ENCODE measurements around the gene C1orf94.
"Not testable (repeated sequence)": the region's sequence is repeated elsewhere in the genome, so short reads cannot be mapped to it uniquely, and the experiment has no call there.

C1orf94 gene

DNA sequence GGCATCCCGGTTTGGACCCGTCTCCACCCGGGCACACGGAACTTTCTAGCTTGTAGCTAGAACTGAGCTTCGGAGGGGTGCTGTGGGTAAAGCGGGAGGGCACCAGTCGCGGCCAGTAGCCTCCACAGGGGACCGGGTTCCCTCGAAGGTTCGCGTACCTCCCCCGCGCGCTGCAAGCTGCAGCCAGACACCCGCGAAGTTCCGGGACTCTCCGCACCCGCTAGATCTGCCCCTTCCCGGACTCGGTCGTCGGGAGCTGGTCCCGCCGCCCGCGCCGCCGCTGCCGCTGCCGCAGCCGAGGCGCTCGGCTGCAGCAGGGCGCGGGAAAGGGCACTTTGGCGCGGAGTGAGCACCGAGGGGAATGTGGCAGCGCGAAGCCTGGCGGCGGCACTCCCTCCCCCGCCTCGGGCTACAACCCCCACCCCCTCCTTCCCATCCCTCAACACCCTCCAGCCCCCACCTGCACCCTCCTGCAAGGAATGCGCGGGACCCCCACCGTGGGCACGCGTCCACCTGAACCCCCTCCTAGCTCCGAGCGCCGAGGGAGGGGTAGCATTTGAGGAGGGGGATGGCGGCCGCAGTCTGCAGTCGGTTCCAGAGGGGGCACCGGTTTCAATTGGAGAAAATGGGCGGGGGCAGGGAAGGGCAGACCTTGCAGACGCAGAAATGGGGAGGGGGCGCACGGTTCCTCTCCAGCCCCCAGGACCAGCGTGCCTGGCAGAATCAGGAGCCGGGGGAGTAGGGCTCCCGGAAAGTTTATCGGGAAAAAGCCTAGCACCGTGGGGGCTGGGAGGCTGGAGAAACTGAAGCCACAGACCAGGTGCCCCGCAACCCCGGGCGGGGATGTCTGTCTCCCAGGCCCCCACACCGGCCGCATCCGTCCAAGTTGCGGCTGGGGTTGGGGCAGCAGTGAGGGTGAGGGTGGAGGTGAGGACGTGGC lies 12.6 kb upstream of the C1orf94 start:
- DNase-seq (ENCODE audit: extremely low read depth in 1 of 2, low read depth in 1 of 2), result no peak

DNA sequence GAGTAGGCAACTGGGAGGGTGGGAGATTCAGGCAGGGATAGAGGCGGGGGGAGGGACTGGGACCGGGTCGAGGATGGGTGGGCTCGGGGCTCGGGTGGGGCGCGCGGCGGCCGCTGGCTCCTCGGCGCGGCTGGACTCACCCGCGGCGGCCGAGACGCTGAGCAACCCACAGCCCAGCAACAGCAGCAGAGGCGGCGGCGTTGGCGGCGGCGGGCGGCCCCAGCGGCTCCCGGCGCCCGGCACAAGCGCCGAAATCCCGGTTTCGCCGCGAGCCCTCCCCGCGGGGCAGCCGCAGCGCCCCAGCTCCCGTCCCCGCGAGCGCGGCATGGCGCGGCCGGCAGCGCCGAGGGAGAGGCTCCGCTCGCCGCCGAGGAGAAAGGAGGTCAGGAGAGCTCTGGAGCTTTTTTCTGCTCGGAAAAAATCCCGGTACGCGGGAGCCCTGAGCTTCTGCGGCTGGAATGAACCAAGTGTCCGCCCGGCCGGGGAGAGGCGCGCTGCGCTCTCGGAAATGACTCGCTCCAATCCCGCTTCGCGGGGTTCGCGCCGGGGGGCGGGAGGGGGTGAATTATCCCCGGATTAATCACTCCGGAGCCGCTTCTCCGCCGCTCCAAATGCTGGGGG lies 11.8 kb upstream of the C1orf94 start, which contains the start of gene CSMD2:
Gene CSMD2 (minus strand): TSS at position 460 of the 621 bp plus-strand sequence. CDS start 133 bp downstream, at position 327.
- DNase-seq (ENCODE audit: extremely low read depth in 1 of 2, low read depth in 1 of 2), result no peak

DNA sequence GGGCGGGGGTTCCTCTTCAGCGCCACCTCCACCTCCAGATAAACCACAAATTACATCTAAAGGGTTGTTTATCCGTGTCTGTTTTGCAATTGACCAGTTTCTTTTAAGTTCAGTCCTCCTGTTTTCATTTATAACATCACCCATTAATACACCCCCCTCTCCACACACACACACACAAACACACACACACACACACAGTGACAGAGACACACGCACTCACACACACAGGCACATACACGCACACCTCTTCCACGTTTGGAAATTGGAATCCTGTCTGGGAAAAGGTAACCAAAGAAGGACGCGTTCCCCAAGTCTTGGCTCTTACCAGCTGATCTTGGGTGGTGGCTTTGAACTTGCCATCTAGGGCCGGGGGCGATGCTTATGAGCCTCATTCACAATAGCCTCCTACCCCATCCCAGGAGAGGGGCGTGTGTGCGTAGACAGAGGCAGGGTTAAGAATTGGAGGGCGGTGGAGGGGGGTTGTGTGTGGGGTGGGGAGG lies 11.2 kb upstream of the C1orf94 start:
- DNase-seq (ENCODE audit: extremely low read depth in 1 of 2, low read depth in 1 of 2), result no peak

DNA sequence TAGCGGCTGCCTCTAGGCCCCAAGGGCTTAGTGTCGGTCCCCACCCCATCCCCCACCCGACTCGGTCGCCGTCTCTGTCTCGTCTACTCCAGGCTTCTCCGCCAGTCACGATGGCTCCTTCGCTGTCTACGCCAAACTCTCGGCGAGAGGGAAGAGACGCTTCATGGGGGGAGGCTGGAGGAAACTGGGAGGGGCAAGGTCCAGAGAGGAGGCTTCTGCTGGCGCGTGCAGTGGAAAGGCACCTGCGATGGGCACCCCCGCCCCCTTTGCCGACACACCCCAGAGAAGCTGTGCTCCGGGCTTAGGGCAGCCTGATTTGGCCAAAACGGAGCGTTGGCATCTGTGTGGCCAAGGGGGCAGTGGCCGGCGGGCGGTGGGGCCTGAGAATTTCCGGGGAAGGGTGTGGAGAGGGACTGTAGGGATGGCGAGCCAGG lies 10.5 kb upstream of the C1orf94 start:
- DNase-seq (ENCODE audit: extremely low read depth in 1 of 2, low read depth in 1 of 2), result no peak

DNA sequence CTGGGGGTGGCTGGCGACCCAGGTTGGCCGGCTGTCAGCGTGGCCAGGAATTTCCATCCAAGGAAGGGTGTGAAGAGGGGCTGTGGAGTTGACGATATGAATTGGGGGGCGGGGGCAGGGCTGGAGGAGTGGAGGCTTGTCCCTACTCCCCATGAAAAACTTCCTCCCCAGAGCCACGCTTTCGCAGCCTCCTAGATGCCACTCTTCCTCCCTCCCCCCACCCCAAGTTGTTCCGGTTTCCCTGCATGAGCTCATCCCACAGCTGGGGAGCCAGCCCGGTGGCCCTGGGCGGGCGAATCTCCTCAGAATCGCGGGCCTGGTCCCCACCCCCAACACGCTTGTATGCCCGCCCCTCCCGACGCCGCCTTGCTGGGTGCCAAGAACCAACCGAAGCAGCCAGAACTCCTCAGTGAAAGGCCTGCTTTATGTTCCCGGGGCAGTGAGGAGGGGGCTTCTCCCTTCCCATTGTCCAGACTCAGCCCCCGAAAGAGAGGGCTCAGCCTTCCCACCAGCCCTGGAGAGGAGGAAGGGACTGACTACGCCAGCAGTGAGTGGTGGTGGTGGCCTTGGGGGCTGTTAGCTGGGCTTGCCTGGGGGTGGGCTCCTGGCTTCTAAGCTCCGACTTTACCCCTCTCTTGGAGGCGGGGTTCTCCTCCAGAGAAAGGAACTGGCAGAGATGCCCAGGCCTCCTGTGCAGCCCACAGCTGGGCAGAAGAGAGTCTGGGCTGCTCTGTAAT lies 9.9 kb upstream of the C1orf94 start:
- DNase-seq (ENCODE audit: extremely low read depth in 1 of 2, low read depth in 1 of 2), result no peak

DNA sequence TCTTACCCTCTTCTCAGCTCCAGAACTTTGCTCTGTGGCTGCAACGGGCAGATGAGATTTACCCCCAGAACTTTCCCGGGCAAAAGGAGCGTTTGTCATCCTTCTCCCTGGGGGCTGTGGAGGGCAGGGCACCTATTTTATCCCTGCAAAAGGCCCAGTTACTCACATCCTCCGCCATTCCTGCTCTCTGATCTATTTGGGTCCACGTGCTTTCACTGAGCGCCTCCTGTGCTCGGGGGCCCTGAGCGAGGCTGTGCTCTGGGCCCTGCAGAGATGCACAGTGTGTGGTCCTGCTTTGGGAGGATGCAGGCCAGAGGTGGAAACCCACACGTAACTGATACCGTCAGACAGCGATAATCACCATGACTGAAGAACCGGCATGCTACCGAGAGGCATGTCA lies 9.3 kb upstream of the C1orf94 start:
- DNase-seq (ENCODE audit: extremely low read depth in 1 of 2, low read depth in 1 of 2), result no peak

DNA sequence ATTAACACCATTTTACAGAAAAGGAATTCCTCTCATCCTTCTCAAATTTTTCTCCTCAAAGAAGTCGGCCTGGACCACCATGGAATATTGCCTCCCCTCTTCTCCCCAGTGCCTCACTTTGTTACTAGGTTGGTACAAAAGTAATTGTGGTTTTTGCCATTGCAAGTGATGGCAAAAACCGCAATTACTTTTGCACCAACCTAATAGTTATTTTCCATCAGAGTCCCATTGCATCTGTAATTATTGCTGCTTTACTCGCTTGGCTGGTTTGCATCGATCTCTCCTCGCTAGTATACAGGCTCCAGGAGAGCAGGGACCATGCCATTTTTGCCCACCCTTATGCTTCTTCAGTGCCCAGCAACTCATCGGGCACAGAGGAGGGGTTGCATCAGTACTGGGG lies 963 bp upstream of the C1orf94 start:
- DNase-seq (ENCODE audit: extremely low read depth in 1 of 2, low read depth in 1 of 2), result no peak

DNA sequence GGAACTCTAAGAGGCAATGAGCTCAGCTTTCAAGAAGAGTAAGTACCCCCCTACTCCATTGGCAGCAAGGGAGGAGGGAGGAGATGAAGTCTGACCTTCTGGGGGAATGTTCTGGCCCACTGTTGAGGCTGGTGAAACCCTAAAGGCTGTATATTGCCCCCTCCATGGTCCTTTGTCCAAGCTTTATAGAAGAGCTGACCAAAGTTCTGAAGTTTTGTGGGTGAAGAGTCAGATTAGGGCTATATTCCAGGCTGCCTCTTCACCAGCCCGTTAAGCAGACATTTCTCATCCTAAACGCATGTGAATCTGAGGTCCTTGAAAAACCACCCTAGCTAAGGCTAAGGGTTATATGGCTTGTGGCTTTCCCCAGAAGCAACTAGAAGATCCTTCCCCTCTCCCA lies 1.4 kb downstream of the C1orf94 start:
- no peak for DNase-seq (ENCODE audit: extremely low read depth in 1 of 2, low read depth in 1 of 2)

DNA sequence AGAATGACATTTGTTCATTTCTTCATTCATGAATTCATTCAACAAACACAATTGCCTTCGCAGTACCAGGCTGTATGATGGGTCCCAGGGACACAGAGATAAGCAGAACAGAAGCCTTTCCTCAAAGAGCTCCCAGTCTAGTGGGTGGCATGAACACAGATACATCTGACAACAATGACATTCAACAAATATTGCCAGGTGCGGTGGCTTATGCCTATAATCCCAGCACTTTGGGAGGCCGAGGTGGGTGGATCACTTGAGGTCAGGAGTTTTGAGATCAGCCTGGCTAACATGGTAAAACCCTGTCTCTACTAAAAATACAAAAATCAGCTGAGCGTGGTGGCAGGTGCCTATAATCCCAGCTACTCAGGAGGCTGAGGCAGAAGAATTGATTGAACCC lies 6.7 kb downstream of the C1orf94 start:
- DNase-seq (ENCODE audit: extremely low read depth in 1 of 2, low read depth in 1 of 2), result not testable (repeated sequence)

DNA sequence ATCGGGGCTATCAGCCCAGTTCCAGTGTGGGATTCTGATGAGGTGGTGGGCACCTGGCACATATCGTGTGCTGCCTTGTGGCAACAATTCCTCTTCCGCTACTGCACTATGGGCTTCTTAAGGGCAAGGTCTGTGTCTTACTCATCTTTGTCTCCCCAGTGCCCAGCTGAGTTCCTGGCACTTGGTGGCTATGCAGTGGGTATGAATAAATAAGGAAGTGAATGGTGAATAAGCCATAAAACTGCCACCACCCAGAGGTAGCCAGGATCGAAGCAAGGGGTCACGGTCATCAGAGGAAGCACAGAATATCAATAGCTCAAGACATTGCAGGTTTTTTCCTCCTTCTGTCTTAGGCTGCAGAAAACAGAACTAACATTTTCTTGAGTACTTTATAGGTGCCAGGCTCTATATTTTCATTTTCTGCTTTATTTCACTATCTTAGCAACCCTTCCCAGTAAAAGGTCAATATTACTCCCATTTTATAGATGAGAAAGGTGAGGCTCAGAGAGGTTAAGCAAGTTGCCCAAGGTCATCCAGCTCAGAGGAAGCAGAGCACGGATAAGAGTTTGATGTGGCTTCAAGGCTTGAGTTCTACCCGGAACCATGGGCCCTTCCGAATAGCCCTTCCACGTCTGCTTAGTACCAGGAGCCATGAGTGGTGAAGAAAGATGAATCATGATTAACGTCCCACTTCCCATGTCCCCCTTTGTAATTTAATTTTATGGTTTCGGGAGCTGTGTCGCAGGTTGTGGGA lies 10.2 kb downstream of the C1orf94 start:
- no peak for DNase-seq (ENCODE audit: extremely low read depth in 1 of 2, low read depth in 1 of 2)

DNA sequence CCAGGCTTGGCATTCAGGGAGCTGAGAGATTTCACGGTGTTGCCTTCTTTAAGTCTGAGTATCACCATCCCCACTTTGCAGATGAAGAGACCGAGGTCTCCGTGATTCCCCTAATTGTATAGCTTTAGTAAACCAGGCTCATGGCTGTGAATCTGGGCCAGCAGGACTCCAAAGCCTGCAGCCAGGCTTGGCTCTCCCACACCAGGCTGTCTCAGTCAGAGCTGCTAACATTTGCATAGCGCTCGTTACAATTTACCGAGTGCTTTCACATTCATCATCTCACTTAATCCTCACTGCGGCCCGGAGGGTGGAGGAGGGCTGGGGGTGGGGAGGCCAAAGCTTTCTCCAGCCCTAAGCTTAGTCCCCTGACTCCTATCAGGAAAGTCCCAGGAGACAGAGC lies 11.7 kb downstream of the C1orf94 start:
- DNase-seq (ENCODE audit: extremely low read depth in 1 of 2, low read depth in 1 of 2), result no peak

DNA sequence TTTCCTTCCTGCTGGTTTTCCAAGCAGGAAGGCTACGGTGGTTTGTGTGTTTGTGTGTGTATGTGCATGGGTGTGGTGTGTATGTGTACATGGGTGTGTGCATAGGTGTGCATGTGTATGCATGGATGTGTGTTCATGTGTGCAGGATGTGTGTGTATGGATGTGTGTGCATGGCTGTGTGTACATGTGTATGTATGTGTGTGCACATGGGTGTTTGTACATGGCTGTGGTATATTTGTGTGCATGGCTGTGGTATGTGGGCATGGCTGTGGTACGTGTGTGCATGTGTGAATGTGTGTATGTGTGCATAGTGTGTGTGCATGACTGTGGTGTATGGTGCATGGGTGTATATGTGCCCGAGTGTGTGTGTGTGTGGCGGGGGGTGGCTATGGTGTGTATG lies 12.3 kb downstream of the C1orf94 start:
- DNase-seq (ENCODE audit: extremely low read depth in 1 of 2, low read depth in 1 of 2), result no peak

DNA sequence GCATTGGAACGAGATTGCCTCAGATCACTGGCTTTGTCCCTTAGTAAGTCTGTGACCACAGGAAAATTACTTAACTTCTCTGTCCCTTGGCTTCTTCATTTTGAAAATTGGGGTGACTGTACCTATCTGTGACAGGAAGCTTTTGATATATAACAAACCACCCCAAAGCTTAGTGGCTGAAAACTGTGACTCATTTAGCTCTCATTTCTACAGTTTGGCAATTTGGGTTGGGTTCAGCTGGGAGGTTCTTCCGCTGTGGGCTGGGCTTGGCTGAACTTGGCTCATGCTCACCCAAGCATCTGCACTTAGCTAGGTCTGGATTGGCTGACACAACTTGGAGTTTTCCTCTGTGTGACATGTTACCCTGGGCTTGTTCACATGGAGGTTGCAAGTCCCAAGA lies 14.0 kb downstream of the C1orf94 start:
- DNase-seq (ENCODE audit: extremely low read depth in 1 of 2, low read depth in 1 of 2), result no peak

DNA sequence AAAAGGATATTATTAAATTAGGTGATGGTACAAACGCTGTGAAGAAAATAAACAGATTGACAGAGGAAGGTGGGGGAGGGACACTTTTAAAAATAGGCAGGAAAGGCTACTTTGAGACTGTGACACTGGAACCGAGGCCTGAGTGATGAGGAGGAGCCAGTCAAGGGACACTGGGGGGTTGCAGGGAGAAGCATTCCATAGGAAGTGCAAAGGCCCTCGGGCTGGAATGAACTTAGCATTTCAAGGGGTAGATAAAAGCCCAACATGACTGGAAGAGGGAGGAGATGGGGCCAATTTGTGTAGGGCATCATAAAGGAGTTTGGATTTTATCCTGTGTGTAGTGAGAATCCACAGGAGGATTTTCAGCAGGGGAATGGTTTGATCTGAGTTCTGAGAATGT lies 15.9 kb downstream of the C1orf94 start:
- no peak for DNase-seq (ENCODE audit: extremely low read depth in 1 of 2, low read depth in 1 of 2)

DNA sequence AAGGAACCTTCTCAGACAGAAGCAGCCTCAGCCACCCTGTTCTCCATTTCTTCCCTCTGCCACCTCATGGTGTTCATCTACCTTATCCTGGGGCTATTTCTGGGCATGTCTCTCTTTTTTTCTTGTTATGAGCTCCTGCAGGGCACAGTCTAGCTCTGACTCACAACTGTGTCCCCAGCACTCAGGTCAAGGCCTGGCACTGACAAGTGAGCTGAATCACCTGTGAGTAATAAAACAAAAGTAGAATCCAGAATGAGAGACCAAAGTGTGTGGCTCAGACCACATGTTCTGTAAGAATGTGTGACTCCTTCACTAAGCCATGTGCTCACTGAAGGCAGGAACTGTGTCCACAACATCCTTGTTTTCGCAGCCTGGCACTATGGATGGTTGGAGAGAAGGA lies 23.2 kb downstream of the C1orf94 start:
- no peak for DNase-seq (ENCODE audit: extremely low read depth in 1 of 2, low read depth in 1 of 2)

DNA sequence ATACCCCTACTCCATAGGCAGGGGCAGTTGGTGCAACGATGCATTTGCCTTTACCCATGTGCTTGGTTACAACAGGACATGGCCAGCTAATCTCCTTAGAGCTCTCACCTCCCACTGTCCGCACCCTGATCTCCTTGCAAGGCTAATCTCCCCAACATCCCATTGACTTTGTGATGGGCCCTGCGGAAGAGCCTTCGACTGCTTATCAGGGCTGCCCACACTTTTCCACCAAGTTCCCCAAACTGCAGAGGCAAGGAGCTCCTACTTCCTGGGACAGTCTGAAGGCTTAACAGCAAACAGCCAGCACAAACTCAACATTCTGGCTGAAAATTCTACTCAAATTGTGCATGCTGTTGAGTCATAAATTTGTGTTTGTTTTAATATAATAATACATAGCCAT lies 36.0 kb downstream of the C1orf94 start:
- DNase-seq (ENCODE audit: extremely low read depth in 1 of 2, low read depth in 1 of 2), result no peak

DNA sequence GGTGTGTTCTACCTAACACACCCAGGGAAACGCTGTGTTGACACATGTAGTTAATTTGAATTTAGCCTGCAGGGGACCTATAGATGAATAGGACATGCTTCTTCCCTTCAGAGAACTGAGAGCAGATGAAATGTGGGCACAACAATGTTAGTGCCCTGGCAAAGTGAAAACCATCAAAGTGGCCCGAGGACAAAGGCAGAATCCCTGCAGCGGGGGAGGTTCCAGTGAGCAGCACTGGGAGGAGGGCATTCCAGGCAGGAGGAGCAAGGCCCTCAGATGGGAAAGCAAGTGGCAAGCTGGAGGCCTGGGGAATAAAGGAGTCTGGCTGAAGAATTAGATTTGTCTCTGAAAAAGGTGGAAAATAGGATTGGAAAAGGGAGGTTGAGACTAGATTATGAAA lies 37.2 kb downstream of the C1orf94 start:
- DNase-seq (ENCODE audit: extremely low read depth in 1 of 2, low read depth in 1 of 2), result no peak

DNA sequence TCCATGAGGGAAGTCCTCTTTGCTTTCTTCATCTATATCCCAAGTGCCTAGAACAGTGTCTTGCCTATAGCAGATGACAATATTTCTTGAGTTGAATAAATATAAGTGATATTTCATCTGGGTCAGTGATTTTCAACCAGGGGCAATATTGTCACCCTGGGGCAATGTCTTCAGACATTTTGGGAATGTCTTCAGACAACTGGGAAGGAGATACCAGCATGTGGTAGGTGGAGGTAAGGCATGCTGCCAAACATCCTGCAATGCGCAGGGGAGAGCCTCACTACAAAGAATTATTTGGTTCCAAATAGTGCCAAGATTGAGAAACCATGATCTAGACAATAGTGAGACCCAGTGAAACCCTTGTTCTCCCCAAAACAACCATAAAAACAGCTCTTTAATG lies 54.7 kb downstream of the C1orf94 start:
- DNase-seq (ENCODE audit: extremely low read depth in 1 of 2, low read depth in 1 of 2), result no peak

DNA sequence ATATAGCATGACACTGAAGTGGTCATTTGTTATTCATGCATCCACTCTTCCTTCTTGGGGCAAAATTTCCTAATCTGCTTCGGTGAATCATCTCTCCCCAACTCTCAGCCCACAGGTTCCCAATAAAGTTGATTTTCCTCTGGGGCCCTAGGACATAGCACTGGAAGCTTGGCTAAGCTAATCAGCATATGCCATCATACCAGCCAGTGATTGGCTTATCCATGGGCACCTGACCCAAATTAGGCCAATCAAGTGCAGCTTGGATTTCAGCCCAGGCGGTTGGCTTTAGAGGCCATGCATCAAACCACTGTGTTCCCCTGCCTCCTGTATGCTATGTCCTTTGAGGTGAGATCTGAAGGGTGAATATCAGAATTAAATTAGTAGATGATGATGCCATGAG lies 58.9 kb downstream of the C1orf94 start:
- DNase-seq (ENCODE audit: extremely low read depth in 1 of 2, low read depth in 1 of 2), result no peak

DNA sequence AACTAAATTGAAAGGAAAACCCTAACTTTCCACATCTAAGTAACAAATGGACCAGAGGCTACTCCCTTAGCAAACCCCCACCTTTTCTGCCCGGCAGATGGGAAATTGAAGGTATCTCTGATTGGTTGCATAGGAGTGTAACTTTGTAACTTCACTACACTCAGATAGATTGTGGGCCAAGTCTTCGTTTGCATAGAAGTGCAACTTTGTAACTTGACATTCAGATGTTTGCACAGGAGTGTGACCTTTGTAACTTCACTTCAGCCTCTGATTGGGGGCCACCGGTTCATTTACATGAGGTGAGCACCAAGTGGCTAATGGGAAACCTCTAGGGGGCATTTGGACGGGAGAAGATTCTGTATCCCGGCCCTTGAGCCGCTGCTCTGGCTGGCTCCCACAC lies 59.4 kb downstream of the C1orf94 start:
- no peak for DNase-seq (ENCODE audit: extremely low read depth in 1 of 2, low read depth in 1 of 2)
